Suprapubic skin (tissue), 4 donors: ENCODE measurements around the gene MARCHF11. TPM values are rescaled to one million over a fixed set of nuclear protein-coding genes. Genes with fewer than 3 reads are reported as not detected.

ENCODE experiments used
- DNase-seq, 2 donors: peaks; one replicate each; pipeline ENCODE4 v3.0.0-alpha.2; 2019; ENCODE audit warnings: low spot score in 2 of 2
- H3K27ac ChIP-seq: fragments of 200-600 bp; sonication (generic); one replicate; pipeline ENCODE4 v1.5.1; 2019
- H3K27me3 ChIP-seq: fragments of 200-600 bp; sonication (generic); one replicate; pipeline ENCODE4 v1.5.1; 2019
- H3K36me3 ChIP-seq: fragments of 200-600 bp; sonication (generic); one replicate; pipeline ENCODE4 v1.5.1; 2019
- H3K4me1 ChIP-seq: fragments of 200-600 bp; sonication (generic); one replicate; pipeline ENCODE4 v1.5.1; 2019
- H3K4me3 ChIP-seq: fragments of 200-600 bp; sonication (generic); one replicate; pipeline ENCODE4 v1.5.1; 2019; ENCODE audit warnings: mild to moderate bottlenecking
- H3K9me3 ChIP-seq: fragments of 200-600 bp; sonication (generic); one replicate; pipeline ENCODE4 v1.5.1; 2019
- CTCF ChIP-seq, 2 donors: fragments of 200-600 bp in 1 of 2; fragments of 450-650 bp in 1 of 2; sonication (generic) in 1 of 2; IDR thresholded peaks; one replicate each; pipeline ENCODE4 v1.5.1; 2016 to 2019; ENCODE audit warnings: antibody characterized with exemption in 2 of 2, mild to moderate bottlenecking in 1 of 2, moderate library complexity in 1 of 2
- EP300 ChIP-seq: sonication (generic); formaldehyde crosslinking; IDR thresholded peaks from one replicate; pipeline ENCODE4 v1.6.1; 2017; ENCODE audit warnings: antibody characterized with exemption
- POLR2A ChIP-seq, 2 donors: fragments of 450-650 bp; IDR thresholded peaks; one replicate each; pipeline ENCODE4 v1.6.1; 2017; ENCODE audit warnings: antibody characterized with exemption in 2 of 2, mild to moderate bottlenecking in 2 of 2, moderate library complexity in 2 of 2
- POLR2AphosphoS5 ChIP-seq, 3 donors: sonication (generic); formaldehyde crosslinking; IDR thresholded peaks; one replicate each; pipeline ENCODE4 v1.6.1; 2017; ENCODE audit warnings: antibody characterized with exemption in 3 of 3
- WGBS: methylation state at CpG from one replicate; pipeline ENCODE4 v1.1.5; 2018; 5-methylcytosine and 5-hydroxymethylcytosine counted together
- total RNA-seq, 4 donors: library from RNA; depleted of rRNA; stranded (reverse); fragments of >200 nt; gene quantifications; one replicate each; pipeline ENCODE4 v1.1.0, GENCODE V29; 2016

MARCHF11 gene
- total RNA-seq, 4 donors from 2014 or later: not detected

- 82% methylated on average over 1 of the region's 1 CpG for WGBS
- Histone ChIP-seq H3K4me3 (no peak overlapping the region), H3K36me3 (no peaks in the 10 kb centered on the region), H3K9me3 (peaks cover 3% of the 10 kb centered on the region), H3K27me3 (no peaks in the 10 kb centered on the region), H3K27ac (no peak overlapping the region), H3K4me1 (no peaks in the 10 kb centered on the region)
- TF ChIP-seq POLR2A (IDR thresholded peaks at IDR 0.05) (no peak), POLR2AphosphoS5 (IDR thresholded peaks at IDR 0.05) (no peak), CTCF (IDR thresholded peaks at IDR 0.05) (no peak), EP300 (no peak)
- DNase-seq: no peak
These were observed 129.8 kb downstream of the MARCHF11 start for GRCh38 chr5:16049761-16050160.

GRCh38 chr5:16048132-16048531, 131.5 kb downstream of the MARCHF11 start:
- Histone ChIP-seq H3K27me3 (no peaks in the 10 kb centered on the region), H3K27ac (no peak overlapping the region), H3K9me3 (peaks cover 3% of the 10 kb centered on the region), H3K36me3 (no peaks in the 10 kb centered on the region), H3K4me1 (no peaks in the 10 kb centered on the region), H3K4me3 (no peak overlapping the region)
- DNase-seq: no peak
- no peak for TF ChIP-seq POLR2A (IDR thresholded peaks at IDR 0.05)
- no peak for TF ChIP-seq POLR2AphosphoS5 (IDR thresholded peaks at IDR 0.05)
- TF ChIP-seq EP300: no peak
- TF ChIP-seq CTCF (IDR thresholded peaks at IDR 0.05): no peak

- DNase-seq: no peak
- Histone ChIP-seq H3K4me3 (no peak overlapping the region), H3K27me3 (no peaks in the 10 kb centered on the region), H3K27ac (no peak overlapping the region), H3K36me3 (no peaks in the 10 kb centered on the region), H3K9me3 (no peaks in the 10 kb centered on the region), H3K4me1 (no peaks in the 10 kb centered on the region)
- TF ChIP-seq CTCF (IDR thresholded peaks at IDR 0.05) (no peak), POLR2A (IDR thresholded peaks at IDR 0.05) (no peak), EP300 (no peak), POLR2AphosphoS5 (IDR thresholded peaks at IDR 0.05) (no peak)
- WGBS: 82% methylated on average over 5 of the region's 5 CpGs
These were observed 136.1 kb downstream of the MARCHF11 start for GRCh38 chr5:16043349-16043965.

- Histone ChIP-seq H3K36me3 (no peaks in the 10 kb centered on the region), H3K4me3 (no peak overlapping the region), H3K4me1 (no peaks in the 10 kb centered on the region), H3K27me3 (no peaks in the 10 kb centered on the region), H3K9me3 (no peaks in the 10 kb centered on the region), H3K27ac (no peak overlapping the region)
- DNase-seq: no peak
- TF ChIP-seq CTCF (IDR thresholded peaks at IDR 0.05) (no peak), EP300 (no peak), POLR2AphosphoS5 (IDR thresholded peaks at IDR 0.05) (no peak), POLR2A (IDR thresholded peaks at IDR 0.05) (no peak)
- WGBS: 80% methylated on average over 8 of the region's 8 CpGs
These were observed 142.3 kb downstream of the MARCHF11 start for GRCh38 chr5:16037121-16037845.

GRCh38 chr5:16034319-16035001, 145.1 kb downstream of the MARCHF11 start:
- Histone ChIP-seq H3K4me3 (no peak overlapping the region), H3K27ac (no peak overlapping the region), H3K4me1 (no peaks in the 10 kb centered on the region), H3K36me3 (no peaks in the 10 kb centered on the region), H3K9me3 (no peaks in the 10 kb centered on the region), H3K27me3 (no peaks in the 10 kb centered on the region)
- TF ChIP-seq POLR2A (IDR thresholded peaks at IDR 0.05): no peak
- TF ChIP-seq EP300: no peak
- TF ChIP-seq CTCF (IDR thresholded peaks at IDR 0.05): no peak
- no peak for TF ChIP-seq POLR2AphosphoS5 (IDR thresholded peaks at IDR 0.05)
- WGBS: 30% methylated on average over 8 of the region's 8 CpGs
- DNase-seq: no peak
